EH (cell line): ENCODE data around the gene PRODH2.

Experiments
- DNase-seq: peaks from one replicate; pipeline ENCODE4 v3.0.0-alpha.2; 2015; ENCODE audit warnings: low read depth

Gene PRODH2

GRCh38 chr19:35756377-35757230, 56.0 kb downstream of the PRODH2 start, which contains the start of gene HSPB6:
Gene HSPB6, minus strand, starts transcription at chr19:35757029. Its CDS starts 21 bp downstream, at chr19:35757008.
- peak; percentile 81 for DNase-seq

GRCh38 chr19:35755550-35756376, 56.9 kb downstream of the PRODH2 start:
- peak; percentile 74 for DNase-seq

DNA sequence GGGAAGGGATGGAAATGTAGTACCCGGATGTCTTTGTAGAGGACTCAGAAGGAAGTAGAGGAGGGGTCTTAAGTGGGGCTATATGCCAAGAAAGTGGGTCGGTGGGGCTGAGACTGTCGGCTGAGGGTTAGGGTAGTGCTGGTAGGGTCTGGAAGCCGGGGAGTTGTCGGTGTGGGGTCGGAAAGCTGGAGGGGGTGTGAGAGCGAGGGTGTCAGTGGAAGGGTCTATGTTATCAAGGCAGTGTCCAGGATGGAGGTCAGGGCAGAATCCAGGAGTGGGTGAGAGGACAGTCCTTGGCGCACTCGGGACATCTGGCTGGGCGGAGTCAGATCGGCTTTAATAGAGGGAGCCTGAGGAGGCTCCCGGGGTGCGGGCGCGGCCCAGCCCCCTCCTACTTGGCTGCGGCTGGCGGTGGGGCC, 57.5 kb downstream of the PRODH2 start:
- DNase-seq, result no peak

GRCh38 chr19:35754370-35755130, 58.1 kb downstream of the PRODH2 start:
- no peak for DNase-seq

DNA sequence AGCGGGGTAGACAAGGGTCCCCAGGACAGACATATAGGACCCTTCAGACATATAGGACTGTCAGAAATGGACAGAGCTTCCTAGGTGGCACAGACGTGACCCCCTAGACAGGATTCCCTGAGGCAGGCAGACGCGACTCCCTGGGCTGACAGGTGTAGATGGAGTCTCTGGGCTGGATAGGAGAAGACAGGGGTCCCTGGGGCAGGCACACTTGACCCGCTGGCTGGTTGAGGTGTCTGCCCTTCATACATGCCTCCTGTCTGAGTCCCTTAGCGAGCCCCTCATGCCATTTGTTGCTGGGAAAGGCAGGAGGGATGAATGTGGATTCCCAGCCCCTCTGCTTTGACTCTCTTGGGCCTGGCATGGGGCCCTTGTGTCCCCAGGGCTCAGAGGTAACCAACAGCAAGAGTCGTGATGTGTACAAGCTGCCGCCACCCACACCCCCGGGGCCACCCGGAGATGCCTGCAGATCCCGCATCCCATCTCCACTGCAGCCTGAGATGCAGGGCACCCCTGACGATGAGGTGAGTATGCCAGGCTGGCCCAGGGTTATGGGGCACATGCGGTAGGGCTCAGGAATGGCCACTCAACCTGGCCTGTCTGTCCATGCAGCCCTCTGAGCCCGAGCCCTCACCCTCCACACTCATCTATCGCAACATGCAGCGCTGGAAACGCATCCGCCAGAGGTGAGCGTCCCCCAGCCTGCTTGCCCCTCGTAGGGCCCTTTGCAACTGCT, 58.8 kb downstream of the PRODH2 start:
- DNase-seq, result no peak

GRCh38 chr19:35752746-35753350, 59.8 kb downstream of the PRODH2 start:
- no peak for DNase-seq

GRCh38 chr19:35751839-35752745, 60.6 kb downstream of the PRODH2 start:
- DNase-seq, result no peak

- no peak for DNase-seq
Measured at GRCh38 chr19:35750167-35750566, 62.5 kb downstream of the PRODH2 start.
